Loucy (cell line): ENCODE results near the gene MRPS34.

Experiments
- H2AFZ ChIP-seq: fragments of 200-600 bp; sonication (generic); 2 replicates; pipeline ENCODE4 v1.6.0; 2016; ENCODE audit warnings: antibody characterized with exemption, mild to moderate bottlenecking, low read length, moderate library complexity
- H3F3A ChIP-seq: fragments of 200-600 bp; 2 replicates; pipeline ENCODE4 v1.6.0; 2016; ENCODE audit warnings: antibody characterized with exemption, low read depth, mild to moderate bottlenecking
- H3K27me3 ChIP-seq: fragments of 200-600 bp; sonication (generic); 2 replicates; pipeline ENCODE4 v1.6.1; 2014; ENCODE audit warnings: low read length, mild to moderate bottlenecking; ENCODE audit not compliant: insufficient read depth, poor library complexity, severe bottlenecking
- H3K36me3 ChIP-seq: fragments of 200-600 bp; sonication (generic); 2 replicates; pipeline ENCODE4 v1.6.1; 2016; ENCODE audit warnings: low read length; ENCODE audit not compliant: insufficient read depth
- H3K4me1 ChIP-seq: fragments of 200-600 bp; sonication (generic); 2 replicates; pipeline ENCODE4 v1.5.1; 2014; ENCODE audit warnings: low read length, mild to moderate bottlenecking; ENCODE audit not compliant: insufficient read depth, poor library complexity, severe bottlenecking
- H3K4me2 ChIP-seq: fragments of 200-600 bp; sonication (generic); 2 replicates; pipeline ENCODE4 v1.6.0; 2014; ENCODE audit warnings: antibody characterized with exemption, low read length, low read depth, mild to moderate bottlenecking; ENCODE audit not compliant: poor library complexity, severe bottlenecking
- H3K4me3 ChIP-seq: fragments of 200-600 bp; sonication (generic); 2 replicates; pipeline ENCODE4 v1.5.1; 2014; ENCODE audit warnings: low read length, mild to moderate bottlenecking, mixed read lengths; ENCODE audit not compliant: poor library complexity, severe bottlenecking
- H3K79me2 ChIP-seq: fragments of 200-600 bp; sonication (generic); 2 replicates; pipeline ENCODE4 v1.6.1; 2014; ENCODE audit warnings: low read length; ENCODE audit not compliant: insufficient read depth
- H3K9ac ChIP-seq: fragments of 200-600 bp; sonication (generic); 2 replicates; pipeline ENCODE4 v1.6.0; 2014; ENCODE audit warnings: mild to moderate bottlenecking, low read depth, low read length, moderate library complexity; ENCODE audit not compliant: poor library complexity, severe bottlenecking
- H3K9me2 ChIP-seq: fragments of 200-600 bp; sonication (generic); replicated peaks from 2 replicates; pipeline ENCODE4 v1.6.1; 2016; ENCODE audit warnings: low read depth, low read length, mixed read lengths
- H3K9me3 ChIP-seq: fragments of 200-600 bp; sonication (generic); 2 replicates; pipeline ENCODE4 v1.6.1; 2014; ENCODE audit warnings: mild to moderate bottlenecking, antibody characterized with exemption, low read length, low read depth; ENCODE audit not compliant: insufficient read depth
- H4K20me1 ChIP-seq: fragments of 200-600 bp; sonication (generic); 2 replicates; pipeline ENCODE4 v1.6.0; 2014; ENCODE audit warnings: antibody characterized with exemption, low read length, mild to moderate bottlenecking; ENCODE audit not compliant: insufficient read depth, poor library complexity, severe bottlenecking
- CTCF ChIP-seq: fragments of 200-600 bp; sonication (generic); conservative IDR thresholded peaks from 2 replicates; pipeline ENCODE4 v1.5.1; 2014; ENCODE audit warnings: mild to moderate bottlenecking, antibody characterized with exemption, low read length
- EZH2phosphoT487 ChIP-seq: fragments of 200-600 bp; IDR thresholded peaks from 2 replicates; pipeline ENCODE4 v1.6.1; 2018; ENCODE audit warnings: antibody characterized with exemption, mild to moderate bottlenecking, moderate library complexity, borderline replicate concordance

MRPS34 gene

GRCh38 chr16:1752853-1753252 is 20.1 kb downstream of the MRPS34 start:
- H3K36me3 ChIP-seq, result peaks cover 4% of the 10 kb centered on the region; the same call in 1 of the 2 replicates
- no peak overlapping the region for H3K4me2 ChIP-seq
- no peaks in the 10 kb centered on the region for H3K9me2 ChIP-seq
- no peak overlapping the region for H3K4me3 ChIP-seq
- H4K20me1 ChIP-seq, result no peaks in the 10 kb centered on the region
- no peak overlapping the region for H3K9ac ChIP-seq
- no peak overlapping the region for H2AFZ ChIP-seq
- H3F3A ChIP-seq, result no peaks in the 10 kb centered on the region
- TF ChIP-seq CTCF, result no peak
- no peak for TF ChIP-seq EZH2phosphoT487
- H3K9me3 ChIP-seq, result no peaks in the 10 kb centered on the region
- no peaks in the 10 kb centered on the region for H3K79me2 ChIP-seq
- H3K27me3 ChIP-seq, result no peaks in the 10 kb centered on the region
- no peaks in the 10 kb centered on the region for H3K4me1 ChIP-seq

- H3K79me2 ChIP-seq, result no peaks in the 10 kb centered on the region
- no peaks in the 10 kb centered on the region for H3K27me3 ChIP-seq
- TF ChIP-seq EZH2phosphoT487 (no peak), CTCF (no peak)
- H3K4me3 ChIP-seq, result no peak overlapping the region
- H3K4me1 ChIP-seq, result no peaks in the 10 kb centered on the region
- H4K20me1 ChIP-seq, result no peaks in the 10 kb centered on the region
- H3K9me3 ChIP-seq, result no peaks in the 10 kb centered on the region
- peaks cover 4% of the 10 kb centered on the region; the same call in 1 of the 2 replicates for H3K36me3 ChIP-seq
- H3F3A ChIP-seq, result no peaks in the 10 kb centered on the region
- no peak overlapping the region for H3K9ac ChIP-seq
- H2AFZ ChIP-seq, result no peak overlapping the region
- H3K4me2 ChIP-seq, result no peak overlapping the region
- no peaks in the 10 kb centered on the region for H3K9me2 ChIP-seq
These were observed 21.0 kb downstream of the MRPS34 start for GRCh38 chr16:1751946-1752345.

GRCh38 chr16:1749152-1750117 is 23.5 kb downstream of the MRPS34 start:
- H3K9ac ChIP-seq, result no peak overlapping the region
- H3F3A ChIP-seq, result no peaks in the 10 kb centered on the region
- H3K4me1 ChIP-seq, result no peaks in the 10 kb centered on the region
- no peak overlapping the region for H3K4me3 ChIP-seq
- H3K36me3 ChIP-seq, result peaks cover 4% of the 10 kb centered on the region; the same call in 1 of the 2 replicates
- TF ChIP-seq EZH2phosphoT487 (no peak), CTCF (no peak)
- no peaks in the 10 kb centered on the region for H3K9me3 ChIP-seq
- H4K20me1 ChIP-seq, result no peaks in the 10 kb centered on the region
- no peak overlapping the region for H3K4me2 ChIP-seq
- no peaks in the 10 kb centered on the region for H3K79me2 ChIP-seq
- H3K27me3 ChIP-seq, result no peaks in the 10 kb centered on the region
- no peak overlapping the region for H2AFZ ChIP-seq
- H3K9me2 ChIP-seq, result no peaks in the 10 kb centered on the region
